Measurements from ENCODE around the gene CDK8.
A peak's percentile ranks its signal among the peaks of the same experiment; 100 is the strongest.

CDK8 gene

GRCh38 chr13:26390203-26390602 lies 136.3 kb downstream of the CDK8 start:
- no peak for DNase-seq

GRCh38 chr13:26400545-26400944 lies 146.6 kb downstream of the CDK8 start:
- no peak for DNase-seq

DNA sequence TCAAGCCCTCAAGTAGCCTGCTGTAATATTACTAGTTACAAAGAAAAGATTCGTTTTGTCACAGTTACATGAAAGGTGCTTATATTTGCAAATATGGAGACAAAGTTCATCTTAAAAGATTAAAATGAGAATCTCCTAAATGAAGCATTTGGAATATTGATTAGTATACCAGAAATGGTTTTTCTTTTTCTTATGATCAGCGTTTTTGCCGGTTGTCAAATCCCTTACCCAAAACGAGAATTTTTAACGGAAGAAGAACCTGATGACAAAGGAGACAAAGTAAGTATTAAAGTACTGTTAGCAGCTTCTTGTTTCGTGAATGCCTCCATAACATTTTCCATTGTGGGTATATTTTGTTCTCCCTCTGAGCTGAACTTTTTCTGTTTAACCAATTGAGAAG lies 147.1 kb downstream of the CDK8 start:
- DNase-seq: no peak

DNA sequence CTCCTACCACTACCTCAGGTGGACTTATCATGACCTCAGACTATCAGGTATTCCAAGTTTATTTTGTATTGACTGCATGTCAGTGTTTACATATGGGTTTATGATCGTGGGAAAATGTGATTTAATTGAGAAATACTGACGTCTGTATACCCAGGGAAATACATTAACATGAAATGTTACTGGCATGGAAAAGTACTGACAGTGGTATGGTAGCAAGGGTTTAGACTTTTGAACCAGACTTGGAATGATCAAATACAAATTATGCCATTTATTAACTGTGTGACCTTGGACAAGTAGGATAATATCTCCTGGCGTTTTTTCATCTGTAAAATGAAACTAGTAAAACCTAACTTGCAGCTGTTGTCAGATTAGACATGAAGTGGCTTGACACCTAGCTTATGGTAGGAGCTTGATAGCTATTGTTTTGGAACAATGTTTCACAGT lies 147.7 kb downstream of the CDK8 start:
- DNase-seq: no peak

- DNase-seq: no peak
These were observed 152.9 kb downstream of the CDK8 start for GRCh38 chr13:26406791-26407190.

DNA sequence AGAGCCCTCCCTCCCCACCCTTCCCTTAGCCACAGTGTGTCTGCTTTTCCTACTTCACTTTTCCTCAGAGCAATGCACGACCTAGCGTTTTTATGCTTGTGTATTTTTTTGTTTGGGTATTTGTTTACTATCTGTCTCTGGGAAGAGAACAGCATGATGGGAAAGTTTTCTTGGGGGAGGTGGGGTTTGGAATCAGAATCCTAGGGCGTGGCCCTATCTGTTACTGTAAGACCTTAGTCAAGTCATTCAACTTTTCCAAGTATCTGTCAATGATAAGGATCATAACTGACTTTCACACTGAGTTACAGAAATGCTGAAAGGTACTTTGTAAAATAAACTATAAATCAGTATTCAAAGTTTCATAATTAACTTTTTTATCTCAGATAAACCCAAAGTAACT lies 157.3 kb downstream of the CDK8 start:
- DNase-seq: no peak

DNA sequence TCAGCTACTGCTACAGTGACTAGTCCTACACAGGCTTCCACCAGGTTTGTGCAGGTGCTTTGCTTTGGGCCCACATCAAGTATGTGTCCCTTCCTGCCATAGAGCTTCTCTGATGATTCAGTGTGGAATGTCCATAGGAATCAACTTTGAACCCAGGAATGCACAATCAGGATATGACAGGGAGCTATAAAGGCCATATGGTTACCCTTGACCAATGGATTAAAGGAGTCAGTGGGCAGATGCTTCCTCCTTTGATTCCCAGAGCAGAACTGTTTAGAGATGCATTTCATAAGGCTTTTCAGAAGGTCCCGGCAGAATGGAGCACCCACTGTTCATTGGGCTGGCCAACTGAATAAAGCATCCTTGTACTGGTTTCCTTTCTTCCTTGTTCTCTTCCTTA lies 158.3 kb downstream of the CDK8 start:
- DNase-seq: no peak

GRCh38 chr13:26412936-26413716 lies 159.2 kb downstream of the CDK8 start:
- DNase-seq: no peak

GRCh38 chr13:26420282-26420960 lies 166.5 kb downstream of the CDK8 start:
- DNase-seq: peak; percentile 51

GRCh38 chr13:26422036-26422435 lies 168.1 kb downstream of the CDK8 start:
- DNase-seq: no peak

DNA sequence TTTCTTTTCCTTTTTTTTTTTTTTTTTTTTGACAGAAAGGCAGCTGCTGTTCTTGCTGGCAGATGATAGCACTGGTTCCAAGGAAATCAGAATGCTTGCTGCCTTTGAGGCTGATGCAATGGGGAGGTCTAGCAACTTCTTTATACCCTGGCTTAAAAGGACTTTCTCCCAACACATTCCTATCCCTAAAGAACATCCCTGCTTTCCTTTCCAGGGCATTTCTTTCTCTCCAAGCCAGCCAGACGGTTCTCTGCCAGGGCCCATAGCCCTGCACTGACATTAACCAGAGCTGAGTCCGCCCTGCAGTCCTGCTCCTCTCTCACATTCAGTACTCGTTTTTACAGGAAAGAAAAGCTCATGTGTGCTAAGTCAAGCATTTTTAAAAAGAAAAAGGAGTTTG lies 169.7 kb downstream of the CDK8 start:
- DNase-seq: peak; percentile 90

GRCh38 chr13:26424181-26424580 lies 170.3 kb downstream of the CDK8 start:
- peak; percentile 32 for DNase-seq

DNA sequence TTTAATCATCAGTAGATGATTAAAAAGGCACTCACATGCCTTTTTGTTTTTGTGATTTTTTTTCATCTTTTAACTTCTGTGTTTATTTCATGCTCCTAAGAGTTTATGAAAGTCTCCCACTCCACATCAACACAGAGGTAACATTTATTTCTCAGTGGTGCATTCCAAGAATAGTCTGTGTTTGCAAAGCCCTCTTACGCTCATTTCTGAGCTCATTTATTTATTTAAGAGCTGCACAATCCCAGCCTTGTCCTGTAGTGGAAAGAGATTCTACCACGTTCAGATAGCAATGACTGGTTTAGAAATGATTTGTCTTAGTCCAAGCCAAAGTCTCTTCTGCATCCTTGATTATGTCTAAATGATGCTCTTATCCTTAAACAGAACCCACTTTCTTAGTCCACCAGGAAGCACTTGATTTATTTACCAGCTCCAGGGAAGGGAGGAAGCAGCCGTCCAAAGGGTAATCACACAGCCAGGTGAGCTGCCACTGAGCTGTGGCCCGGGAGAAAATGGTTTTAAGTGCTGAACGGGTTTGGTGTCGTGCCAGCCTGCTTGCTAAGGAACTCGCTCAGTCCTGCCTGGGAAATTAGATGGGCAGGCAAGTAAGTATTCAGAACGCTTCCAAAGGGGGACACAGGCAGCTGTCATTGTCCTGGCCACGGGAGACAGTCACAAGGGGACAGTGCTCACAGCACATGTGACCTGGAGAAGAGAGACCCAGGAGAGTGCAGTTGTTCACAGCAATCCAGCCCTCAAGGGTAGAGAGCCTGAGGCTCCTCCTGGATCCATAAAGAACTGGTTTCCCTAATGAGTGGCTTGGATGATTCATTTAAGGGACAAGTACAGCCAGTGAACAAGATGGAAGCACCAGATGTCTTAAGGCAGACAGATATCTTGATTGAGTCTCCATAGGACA lies 171.8 kb downstream of the CDK8 start:
- DNase-seq: peak; percentile 71

DNA sequence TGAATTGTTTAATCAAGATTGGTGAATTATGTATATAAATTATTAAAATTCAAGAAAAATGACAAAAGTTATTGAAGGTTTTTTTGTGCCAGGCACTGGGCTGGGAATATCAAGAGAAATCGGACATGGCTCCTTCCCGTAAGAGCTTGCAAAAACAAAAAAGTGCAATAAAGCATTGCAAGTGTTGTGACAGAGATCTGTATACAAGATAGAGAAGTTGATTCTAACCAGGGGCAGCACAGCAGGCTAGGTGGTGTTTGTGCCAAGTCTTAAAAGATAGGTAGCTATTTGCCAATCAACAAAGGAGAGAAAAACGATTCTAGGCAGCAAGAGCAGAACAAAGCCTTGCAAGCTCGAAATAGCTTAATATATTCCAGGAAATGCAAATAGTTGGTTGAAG lies 179.8 kb downstream of the CDK8 start:
- no peak for DNase-seq

GRCh38 chr13:26435171-26435570 lies 181.2 kb downstream of the CDK8 start:
- DNase-seq: no peak

GRCh38 chr13:26435646-26436045 lies 181.7 kb downstream of the CDK8 start:
- DNase-seq: no peak

DNA sequence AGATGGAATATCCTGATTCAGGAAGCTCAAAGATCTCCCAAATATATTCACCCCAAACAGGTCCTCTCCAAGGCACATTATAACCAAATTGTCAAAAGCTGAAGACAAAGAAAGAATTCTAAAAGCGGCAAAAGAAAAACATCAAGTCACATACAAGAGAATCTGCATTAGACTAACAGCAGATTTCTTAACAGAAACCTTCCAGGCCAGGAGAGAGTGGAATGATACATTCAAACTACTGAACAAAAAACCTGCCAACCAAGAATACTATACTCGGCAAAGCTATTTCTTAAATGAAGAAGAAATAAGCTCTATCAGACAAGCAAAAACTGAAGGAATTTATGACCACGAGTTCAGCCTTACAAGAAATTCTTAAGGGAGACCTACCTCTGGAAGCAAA lies 183.0 kb downstream of the CDK8 start:
- no peak for DNase-seq

DNA sequence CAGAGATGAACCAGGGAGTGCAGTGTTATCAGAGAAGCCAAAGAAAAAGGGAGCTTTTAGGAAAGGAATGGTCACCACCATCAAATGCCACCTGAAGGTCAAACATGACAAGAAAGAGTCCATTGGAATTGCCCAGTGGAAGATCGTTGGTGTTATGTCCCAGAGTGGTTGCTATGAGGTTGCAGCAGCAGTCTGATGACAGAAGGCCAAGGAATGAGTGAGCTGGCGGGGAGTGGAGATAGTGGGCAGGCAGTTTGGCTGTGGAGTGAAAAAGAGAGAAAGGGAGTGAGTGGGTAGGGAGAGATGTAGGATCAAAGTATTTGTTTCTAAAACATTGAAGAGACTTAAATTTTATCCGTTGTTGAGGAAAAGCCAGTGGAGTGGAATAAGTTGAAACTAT lies 186.2 kb downstream of the CDK8 start:
- no peak for DNase-seq

- DNase-seq: no peak
These were observed 187.5 kb downstream of the CDK8 start for GRCh38 chr13:26441476-26441875.

DNA sequence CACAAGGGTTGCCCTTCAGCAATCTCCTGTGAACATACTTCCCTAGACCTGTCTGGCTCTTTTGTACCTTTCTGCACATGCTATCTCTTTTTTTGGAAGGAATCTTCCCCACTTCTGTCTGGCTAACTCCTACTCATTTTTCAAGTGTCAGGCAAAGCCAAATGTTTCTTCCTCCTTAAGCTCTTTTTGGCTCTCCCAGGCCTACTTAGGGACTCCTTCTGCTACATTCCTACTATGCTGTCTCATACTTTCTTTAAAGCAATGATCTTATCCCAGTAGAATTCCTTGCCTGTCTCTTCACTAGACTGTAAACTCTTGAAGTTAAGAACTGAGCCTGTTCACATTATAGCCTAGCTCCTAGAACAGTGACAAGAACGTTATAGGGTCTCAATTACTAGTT lies 188.6 kb downstream of the CDK8 start:
- DNase-seq: peak; percentile 56

GRCh38 chr13:26445092-26445491 lies 191.2 kb downstream of the CDK8 start:
- no peak for DNase-seq

DNA sequence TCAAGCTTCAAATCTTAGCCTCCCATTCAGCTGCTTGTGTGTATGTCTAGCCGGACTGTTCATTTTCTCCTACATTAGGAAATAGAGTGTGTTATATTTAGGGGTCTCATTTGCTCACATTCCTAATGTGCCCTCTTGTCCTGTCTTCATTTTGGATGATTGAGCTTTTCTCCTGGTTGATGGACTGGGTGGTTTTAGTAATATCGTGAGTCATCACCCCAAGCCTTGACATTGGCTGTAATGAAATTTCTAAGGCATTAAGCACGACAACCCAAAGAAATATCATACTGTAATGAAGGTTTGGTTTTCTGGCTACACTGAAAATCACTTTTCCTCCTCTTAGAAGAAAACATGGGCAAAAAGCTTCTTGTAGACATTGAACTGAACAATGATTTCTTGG lies 192.8 kb downstream of the CDK8 start:
- DNase-seq: no peak

- DNase-seq: no peak
These were observed 194.1 kb downstream of the CDK8 start for GRCh38 chr13:26448032-26448431.

Data from islet precursor cell (in vitro differentiated cells).